Esophagus muscularis mucosa (tissue), 4 donors: ENCODE data around the gene QDPR.

Experiments used
- EP300 ChIP-seq: sonication (generic); formaldehyde crosslinking; IDR thresholded peaks from one replicate; pipeline ENCODE4 v1.6.1; 2017; ENCODE audit warnings: antibody characterized with exemption
- POLR2A ChIP-seq: fragments of 450-650 bp; IDR thresholded peaks from one replicate; pipeline ENCODE4 v1.6.1; 2017; ENCODE audit warnings: antibody characterized with exemption, moderate library complexity, mild to moderate bottlenecking, low read depth
- POLR2AphosphoS5 ChIP-seq, 2 donors: sonication (generic); formaldehyde crosslinking; IDR thresholded peaks; one replicate each; pipeline ENCODE4 v1.6.1; 2017; ENCODE audit warnings: antibody characterized with exemption in 2 of 2
- TF ChIP-seq, protein P1 (sequence below), 3 experiments: fragments of 200-600 bp in 2 of 3; fragments of 450-650 bp in 1 of 3; sonication (generic) in 2 of 3; IDR thresholded peaks; one replicate each; pipeline ENCODE4 v1.5.1; 2017 to 2019; ENCODE audit warnings: antibody characterized with exemption in 3 of 3, mild to moderate bottlenecking in 2 of 3, moderate library complexity in 1 of 3

DNA sequence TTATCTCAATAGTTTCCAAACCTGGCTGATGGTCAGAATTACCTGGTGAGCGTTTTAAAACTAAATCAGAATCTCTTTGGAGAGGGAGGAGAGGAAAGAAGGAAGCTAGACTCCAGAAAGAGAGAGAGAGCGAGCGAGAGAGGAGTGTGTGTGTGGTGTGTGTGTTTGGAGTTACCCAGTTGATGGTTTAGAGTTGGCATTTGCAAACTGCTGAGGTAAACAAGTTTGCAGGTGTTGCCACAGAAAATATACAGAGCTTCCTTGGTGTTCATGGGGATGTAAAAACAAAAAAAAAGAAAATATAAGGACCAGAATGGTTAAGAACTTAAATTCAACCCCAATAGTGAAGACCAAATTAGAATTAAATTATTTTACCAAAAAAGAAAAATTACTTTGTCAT lies 38.7 kb upstream of the QDPR start:
- TF ChIP-seq, protein P1, sequence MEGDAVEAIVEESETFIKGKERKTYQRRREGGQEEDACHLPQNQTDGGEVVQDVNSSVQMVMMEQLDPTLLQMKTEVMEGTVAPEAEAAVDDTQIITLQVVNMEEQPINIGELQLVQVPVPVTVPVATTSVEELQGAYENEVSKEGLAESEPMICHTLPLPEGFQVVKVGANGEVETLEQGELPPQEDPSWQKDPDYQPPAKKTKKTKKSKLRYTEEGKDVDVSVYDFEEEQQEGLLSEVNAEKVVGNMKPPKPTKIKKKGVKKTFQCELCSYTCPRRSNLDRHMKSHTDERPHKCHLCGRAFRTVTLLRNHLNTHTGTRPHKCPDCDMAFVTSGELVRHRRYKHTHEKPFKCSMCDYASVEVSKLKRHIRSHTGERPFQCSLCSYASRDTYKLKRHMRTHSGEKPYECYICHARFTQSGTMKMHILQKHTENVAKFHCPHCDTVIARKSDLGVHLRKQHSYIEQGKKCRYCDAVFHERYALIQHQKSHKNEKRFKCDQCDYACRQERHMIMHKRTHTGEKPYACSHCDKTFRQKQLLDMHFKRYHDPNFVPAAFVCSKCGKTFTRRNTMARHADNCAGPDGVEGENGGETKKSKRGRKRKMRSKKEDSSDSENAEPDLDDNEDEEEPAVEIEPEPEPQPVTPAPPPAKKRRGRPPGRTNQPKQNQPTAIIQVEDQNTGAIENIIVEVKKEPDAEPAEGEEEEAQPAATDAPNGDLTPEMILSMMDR (IDR thresholded peaks at IDR 0.05) = no peak
- TF ChIP-seq POLR2AphosphoS5 (IDR thresholded peaks at IDR 0.05) (no peak), POLR2A (no peak), EP300 (no peak)
